WERI-Rb-1 (cell line): Measurements from ENCODE around the gene POC5.

Experiments
- DNase-seq: peaks from one replicate; pipeline ENCODE4 v3.0.0-alpha.2; 2020
- H3K27ac ChIP-seq: fragments of 250-450 bp; sonication (Bioruptor Pico); 2 replicates; pipeline ENCODE4 v1.5.1; 2020; ENCODE audit warnings: mild to moderate bottlenecking, moderate library complexity
- H3K27me3 ChIP-seq: fragments of 250-450 bp; sonication (Bioruptor Pico); 2 replicates; pipeline ENCODE4 v1.5.1; 2021; ENCODE audit warnings: mild to moderate bottlenecking, low read depth, moderate library complexity; ENCODE audit not compliant: insufficient read depth, severe bottlenecking
- H3K36me3 ChIP-seq: fragments of 250-450 bp; sonication (Bioruptor Pico); 2 replicates; pipeline ENCODE4 v1.5.1; 2020; ENCODE audit warnings: mild to moderate bottlenecking, moderate library complexity
- H3K4me3 ChIP-seq: 2 replicates; pipeline ENCODE4 v1.5.1; 2011; ENCODE audit warnings: low read depth, mild to moderate bottlenecking, control low read depth, low read length
- H3K9me3 ChIP-seq: fragments of 250-450 bp; sonication (Bioruptor Pico); 2 replicates; pipeline ENCODE4 v1.5.1; 2021; ENCODE audit warnings: mild to moderate bottlenecking, moderate library complexity; ENCODE audit not compliant: severe bottlenecking
- TF ChIP-seq, protein P1 (sequence below): IDR thresholded peaks from 2 replicates; pipeline ENCODE4 v1.5.1; 2011; ENCODE audit warnings: low read depth, mild to moderate bottlenecking, control low read depth, inconsistent platforms, low read length

POC5 gene

DNA sequence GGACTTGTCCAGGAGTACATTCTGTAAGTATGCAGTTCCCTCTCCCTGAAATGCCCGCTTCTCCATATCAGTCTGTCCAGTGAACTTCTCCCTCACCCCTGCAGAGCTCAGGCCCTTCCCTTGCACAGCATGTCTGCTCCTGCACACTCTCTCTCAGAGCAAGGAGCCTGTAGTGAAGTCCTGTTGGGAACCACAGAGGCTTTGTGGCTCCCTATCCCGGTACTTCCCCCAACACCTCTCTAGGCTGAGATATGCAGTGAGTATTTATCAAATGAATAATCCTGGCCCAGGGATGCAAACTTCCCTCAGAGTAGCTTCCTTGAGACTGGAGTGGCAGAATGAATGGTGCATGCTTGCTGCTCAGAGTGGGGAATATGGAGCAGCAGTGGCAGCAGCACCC is 48.8 kb downstream of the POC5 start:
- no peak for DNase-seq
- Histone ChIP-seq H3K9me3 (no peaks in the 10 kb centered on the region), H3K27ac (no peak overlapping the region), H3K27me3 (no peaks in the 10 kb centered on the region), H3K36me3 (no peaks in the 10 kb centered on the region), H3K4me3 (no peak overlapping the region)
- TF ChIP-seq, protein P1, sequence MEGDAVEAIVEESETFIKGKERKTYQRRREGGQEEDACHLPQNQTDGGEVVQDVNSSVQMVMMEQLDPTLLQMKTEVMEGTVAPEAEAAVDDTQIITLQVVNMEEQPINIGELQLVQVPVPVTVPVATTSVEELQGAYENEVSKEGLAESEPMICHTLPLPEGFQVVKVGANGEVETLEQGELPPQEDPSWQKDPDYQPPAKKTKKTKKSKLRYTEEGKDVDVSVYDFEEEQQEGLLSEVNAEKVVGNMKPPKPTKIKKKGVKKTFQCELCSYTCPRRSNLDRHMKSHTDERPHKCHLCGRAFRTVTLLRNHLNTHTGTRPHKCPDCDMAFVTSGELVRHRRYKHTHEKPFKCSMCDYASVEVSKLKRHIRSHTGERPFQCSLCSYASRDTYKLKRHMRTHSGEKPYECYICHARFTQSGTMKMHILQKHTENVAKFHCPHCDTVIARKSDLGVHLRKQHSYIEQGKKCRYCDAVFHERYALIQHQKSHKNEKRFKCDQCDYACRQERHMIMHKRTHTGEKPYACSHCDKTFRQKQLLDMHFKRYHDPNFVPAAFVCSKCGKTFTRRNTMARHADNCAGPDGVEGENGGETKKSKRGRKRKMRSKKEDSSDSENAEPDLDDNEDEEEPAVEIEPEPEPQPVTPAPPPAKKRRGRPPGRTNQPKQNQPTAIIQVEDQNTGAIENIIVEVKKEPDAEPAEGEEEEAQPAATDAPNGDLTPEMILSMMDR, result no peak

DNA sequence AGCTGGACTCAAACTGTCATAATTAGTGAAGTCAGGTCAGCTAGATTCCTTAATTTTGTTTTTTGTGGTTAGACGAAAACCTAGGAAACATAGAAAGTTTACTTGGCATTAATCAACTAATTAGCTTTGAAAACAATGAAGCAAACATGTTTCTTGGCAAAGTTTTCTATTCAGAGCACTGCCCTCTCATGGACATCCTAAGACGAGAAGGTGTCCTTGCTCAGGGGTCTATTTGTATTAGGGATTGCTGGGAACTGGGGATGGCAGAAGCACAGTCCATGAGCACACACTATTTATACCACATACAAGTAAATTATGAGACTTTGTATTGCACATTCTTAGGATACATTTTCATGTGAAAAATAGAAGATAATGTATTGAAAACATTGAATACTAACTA is 49.7 kb downstream of the POC5 start:
- DNase-seq, result no peak
- no peaks in the 10 kb centered on the region for H3K9me3 ChIP-seq
- H3K4me3 ChIP-seq, result no peak overlapping the region
- H3K36me3 ChIP-seq, result no peaks in the 10 kb centered on the region
- TF ChIP-seq, protein P1, result no peak
- H3K27ac ChIP-seq, result no peak overlapping the region
- no peaks in the 10 kb centered on the region for H3K27me3 ChIP-seq

- TF ChIP-seq, protein P1, result peak; percentile 18; the same call in 1 of the 2 replicates
- Histone ChIP-seq H3K9me3 (no peaks in the 10 kb centered on the region), H3K4me3 (no peak overlapping the region), H3K36me3 (no peaks in the 10 kb centered on the region), H3K27me3 (no peaks in the 10 kb centered on the region), H3K27ac (no peak overlapping the region)
- peak; percentile 15 for DNase-seq
Observed at GRCh38 chr5:75666801-75667200, 50.4 kb downstream of the POC5 start.

DNA sequence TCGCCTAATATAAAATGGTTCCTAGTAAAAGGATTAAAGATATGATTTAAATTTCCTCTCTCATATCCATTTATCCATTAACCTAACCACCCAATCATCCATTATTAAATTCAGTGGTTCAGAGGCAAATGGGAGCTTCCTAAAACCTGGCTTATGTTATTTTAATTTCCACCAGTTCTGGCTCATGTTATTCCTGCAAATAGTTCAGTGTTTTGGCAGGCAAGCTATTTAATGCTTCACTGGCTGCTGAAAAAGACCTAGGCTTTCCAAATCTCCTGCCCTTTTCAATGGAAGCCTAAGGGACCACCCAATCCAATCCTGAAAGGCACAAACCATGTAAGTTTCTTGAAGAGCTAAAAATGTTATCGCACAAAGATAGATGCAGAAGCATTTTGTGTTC is 52.3 kb downstream of the POC5 start:
- no peaks in the 10 kb centered on the region for H3K9me3 ChIP-seq
- H3K4me3 ChIP-seq, result no peak overlapping the region
- no peaks in the 10 kb centered on the region for H3K36me3 ChIP-seq
- no peak overlapping the region for H3K27ac ChIP-seq
- no peaks in the 10 kb centered on the region for H3K27me3 ChIP-seq
- DNase-seq, result no peak
- TF ChIP-seq, protein P1, result no peak

GRCh38 chr5:75663579-75664284 is 53.5 kb downstream of the POC5 start:
- H3K9me3 ChIP-seq, result no peaks in the 10 kb centered on the region

More at GRCh38 chr5:75663579-75664284, 53.5 kb downstream of the POC5 start:
- Histone ChIP-seq H3K27ac (no peak overlapping the region), H3K27me3 (no peaks in the 10 kb centered on the region), H3K4me3 (no peak overlapping the region), H3K36me3 (no peaks in the 10 kb centered on the region)
- no peak for DNase-seq
- TF ChIP-seq, protein P1, result no peak
